GM21515 (cell line): Measurements from ENCODE around the gene U2AF2.

Experiments
- ATAC-seq: cut with Tn5 transposase; IDR thresholded peaks from one replicate; pipeline ENCODE4 v1.9.1; 2021; ENCODE audit not compliant: unreplicated experiment

Gene U2AF2

DNA sequence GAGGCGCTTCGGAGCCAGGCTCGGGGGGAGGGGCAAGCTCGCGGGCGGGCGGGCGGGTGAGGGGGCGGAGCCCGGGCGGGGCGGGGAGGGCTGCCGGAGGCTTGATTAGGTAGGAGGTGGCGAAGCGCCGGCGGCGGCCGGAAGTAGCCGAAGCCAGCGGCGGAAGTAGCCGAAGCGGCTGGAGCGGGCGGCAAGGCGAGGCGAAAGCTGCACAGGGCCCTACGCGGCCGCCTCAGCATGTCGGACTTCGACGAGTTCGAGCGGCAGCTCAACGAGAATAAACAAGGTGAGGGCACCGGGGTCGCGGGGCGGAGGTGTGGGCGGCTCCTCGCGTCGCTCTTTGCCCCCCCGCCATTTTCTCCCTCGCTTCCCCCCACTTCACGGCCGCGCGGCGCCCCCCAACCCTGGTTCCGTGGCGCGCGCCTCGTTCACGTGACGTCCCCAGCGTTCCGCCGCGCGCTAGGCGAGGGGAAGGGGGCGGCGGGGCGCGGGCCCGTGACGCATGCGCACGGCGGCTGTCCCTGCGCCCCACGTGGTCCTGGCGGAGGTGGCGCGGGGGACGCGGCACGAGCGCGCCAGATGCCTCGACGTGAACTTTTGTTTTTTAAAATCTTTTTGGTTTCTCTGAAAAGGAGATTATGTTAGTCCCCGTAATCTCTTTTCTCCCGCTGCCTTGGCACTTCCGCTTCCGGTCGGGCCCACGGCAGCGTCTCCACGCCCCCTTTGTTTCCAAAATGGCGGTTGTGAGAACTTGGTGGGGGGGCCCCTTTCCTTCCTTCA lies at the start of gene U2AF2:
U2AF2 (plus strand) TSS at position 168 of the 780 bp plus-strand sequence; CDS start at position 238, 70 bp downstream.
- ATAC-seq: peak; percentile 30

DNA sequence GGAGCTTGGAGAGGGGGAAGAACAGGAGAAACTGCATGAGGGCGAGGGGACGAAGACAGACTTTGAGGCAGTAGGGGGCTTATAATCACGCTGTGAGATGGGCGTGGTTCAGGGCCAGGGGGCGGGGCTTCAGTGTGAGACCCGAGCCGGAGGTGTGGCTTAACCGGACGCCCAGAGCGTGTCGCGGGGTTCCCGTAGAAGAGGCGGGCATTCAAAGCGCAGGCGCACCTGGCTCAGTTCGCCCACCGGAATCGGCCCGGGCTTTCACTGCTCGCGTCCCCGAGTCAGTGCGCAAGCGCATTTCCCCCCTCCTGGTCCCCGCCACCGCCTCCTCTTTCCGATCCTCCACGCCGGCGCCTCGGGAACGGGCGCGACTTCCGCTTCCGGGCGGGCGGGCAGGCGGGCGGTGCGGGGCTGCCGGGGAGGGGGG lies 49.6 kb upstream of the U2AF2 start:
- ATAC-seq: peak; percentile 58

DNA sequence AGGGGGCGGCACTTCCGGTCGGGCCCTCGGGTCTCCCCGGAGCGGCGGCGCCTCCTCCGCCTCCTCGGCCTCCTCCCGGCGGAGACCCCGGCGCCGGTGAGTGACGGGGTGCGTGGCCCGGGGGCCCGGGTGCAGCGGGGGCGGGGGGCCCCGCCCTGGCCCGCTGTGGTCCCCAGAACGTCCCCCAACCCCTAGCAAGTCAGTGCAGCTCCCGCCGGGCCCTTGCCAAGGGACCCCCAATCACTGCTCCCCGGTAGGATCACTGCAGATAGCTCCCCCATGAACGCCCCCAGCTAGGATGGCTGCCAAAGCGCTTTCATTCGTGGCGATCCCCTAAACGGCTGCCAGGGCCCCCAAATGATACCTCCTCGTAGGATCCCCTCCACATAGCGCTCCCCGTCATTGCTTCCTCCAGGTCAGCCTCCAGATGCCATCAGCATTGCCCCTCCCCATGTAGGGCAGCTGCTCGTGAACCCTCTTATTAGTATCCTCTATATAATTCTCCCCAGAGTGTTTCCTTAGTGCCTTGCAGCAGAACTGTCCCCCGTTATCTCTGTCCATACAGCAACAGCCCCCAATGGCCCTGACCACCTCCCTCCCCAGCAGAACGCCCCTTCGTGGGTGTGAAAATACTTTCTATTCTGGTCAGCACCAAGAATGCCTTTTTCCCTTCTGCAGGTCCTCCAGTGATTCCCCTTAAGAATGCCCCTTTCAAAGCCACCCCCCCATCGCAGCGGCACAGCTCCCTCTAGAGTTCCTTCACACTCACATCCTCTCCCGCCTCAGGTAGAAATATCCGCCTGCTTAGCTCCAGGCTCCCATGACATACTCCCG lies 49.0 kb upstream of the U2AF2 start, which contains the start of gene ZNF865:
ZNF865 (plus strand) TSS at position 11 of the 834 bp plus-strand sequence. CDS start 7,972 bp downstream, outside the sequence.
- peak; percentile 33 for ATAC-seq

DNA sequence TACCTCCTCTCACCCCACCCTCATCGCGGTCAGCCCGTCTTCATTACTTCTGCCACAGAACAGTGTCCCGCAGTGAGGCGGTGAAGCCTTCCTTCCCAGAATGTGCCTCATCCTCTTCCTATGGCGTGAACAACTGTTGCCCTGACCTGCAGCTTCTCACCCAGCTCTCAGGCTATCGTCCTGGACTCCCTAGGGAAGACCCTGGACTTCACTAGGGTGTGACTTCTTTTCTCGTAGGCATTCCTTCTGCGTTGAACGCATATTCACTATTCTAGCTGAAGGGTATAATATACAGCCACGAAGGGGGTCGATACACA lies 48.4 kb upstream of the U2AF2 start:
- ATAC-seq: no peak

DNA sequence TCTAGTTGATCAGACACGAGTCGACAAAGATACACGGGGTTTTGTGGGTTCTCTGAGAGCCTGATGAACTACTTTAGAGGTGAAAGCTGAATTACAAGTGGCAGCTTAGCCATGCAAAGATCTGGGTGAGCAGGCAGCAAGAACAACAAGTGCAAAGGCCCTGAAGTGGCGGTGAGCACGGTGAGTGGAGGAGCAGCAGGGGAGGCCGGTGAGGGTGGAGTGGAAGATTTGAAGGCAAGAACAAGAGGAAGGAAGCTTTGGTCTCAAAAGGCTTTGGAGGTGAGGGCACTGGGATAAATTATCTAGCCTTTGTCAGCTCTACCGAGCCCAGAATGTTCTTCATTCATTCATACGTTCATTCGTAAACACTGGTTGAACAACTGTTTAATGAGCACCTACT lies 48.0 kb upstream of the U2AF2 start:
- no peak for ATAC-seq

DNA sequence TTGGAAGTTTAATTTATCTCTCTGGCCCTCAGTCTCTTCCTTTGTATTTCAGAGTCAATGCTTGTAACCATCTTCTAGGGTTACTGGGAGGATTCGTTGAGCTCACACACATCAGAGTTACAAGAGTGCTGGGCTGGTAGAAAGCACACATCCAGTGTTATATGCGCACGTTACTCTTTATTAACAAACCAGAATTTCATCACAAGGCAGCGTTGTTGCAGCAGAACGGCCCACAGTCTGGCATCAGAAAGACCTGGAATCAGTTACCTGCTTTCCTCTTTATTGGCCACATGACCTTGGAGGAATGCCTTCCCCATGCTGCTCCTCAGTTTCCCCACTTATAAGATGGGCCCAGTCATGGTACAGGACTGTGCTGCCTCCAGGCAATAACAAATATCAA lies 45.5 kb upstream of the U2AF2 start:
- ATAC-seq: no peak

DNA sequence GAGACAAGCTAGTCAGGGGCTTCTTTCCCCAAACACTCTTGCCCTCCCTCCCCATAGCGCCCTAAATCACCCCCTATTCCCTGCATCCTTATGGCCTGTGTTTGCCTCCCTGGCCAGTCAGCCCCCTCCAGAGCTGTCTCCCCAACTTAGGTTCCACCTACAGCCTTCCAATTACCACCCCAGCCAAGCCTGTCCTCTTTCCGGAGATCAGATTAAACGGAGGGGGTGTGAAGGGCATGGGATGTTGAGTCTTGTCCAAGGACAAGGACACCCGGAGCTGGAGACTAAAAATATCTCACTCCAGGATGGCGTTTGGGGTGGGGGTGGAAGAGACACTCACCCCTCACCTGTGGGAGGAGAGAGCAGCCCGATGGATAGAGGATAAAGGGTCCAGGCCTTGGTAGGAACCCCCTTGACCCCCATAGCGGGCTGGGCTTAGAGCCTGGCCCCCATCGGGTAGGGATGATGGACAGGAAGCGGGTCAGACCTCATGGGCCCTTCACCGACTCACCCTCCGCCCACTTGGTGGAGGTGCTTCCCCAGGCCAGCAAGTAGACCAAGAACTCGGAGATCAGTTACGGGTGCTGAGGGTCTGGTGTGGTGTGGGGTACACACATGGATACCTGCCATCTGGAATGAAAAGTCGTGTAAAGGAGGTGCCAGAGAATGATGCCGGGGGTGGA lies 43.4 kb upstream of the U2AF2 start:
- ATAC-seq: no peak

DNA sequence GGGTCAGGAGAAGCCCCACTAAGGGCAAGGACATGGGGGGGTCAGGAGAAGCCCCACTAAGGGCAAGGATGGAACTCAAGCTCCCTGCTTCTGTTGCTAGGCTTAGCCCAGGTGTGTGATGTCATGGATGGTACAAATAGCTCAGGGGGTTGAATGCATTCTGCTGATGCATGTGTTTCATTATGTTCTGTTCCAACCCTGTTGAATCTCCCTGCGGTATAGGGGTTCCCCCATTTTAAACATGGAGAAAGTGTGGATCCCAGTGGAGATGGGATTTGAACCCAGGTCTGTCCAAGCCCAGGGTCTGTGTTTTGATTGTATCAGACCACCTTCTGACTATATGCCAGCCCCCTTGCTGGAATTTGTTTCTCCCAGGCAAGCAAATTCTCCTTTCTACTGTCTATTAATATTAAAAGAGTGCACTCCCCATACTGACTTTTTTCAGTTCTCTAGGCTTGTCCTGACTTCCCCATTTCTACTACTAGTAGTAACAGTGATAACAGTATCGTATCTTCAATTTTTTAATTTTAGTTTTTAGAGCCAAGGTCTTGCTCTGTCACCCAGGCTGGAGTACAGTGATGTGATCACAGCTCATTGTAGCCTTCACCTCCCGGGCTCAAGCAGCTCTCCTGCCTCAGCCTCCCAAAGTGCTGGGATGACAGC lies 42.7 kb upstream of the U2AF2 start:
- no peak for ATAC-seq

DNA sequence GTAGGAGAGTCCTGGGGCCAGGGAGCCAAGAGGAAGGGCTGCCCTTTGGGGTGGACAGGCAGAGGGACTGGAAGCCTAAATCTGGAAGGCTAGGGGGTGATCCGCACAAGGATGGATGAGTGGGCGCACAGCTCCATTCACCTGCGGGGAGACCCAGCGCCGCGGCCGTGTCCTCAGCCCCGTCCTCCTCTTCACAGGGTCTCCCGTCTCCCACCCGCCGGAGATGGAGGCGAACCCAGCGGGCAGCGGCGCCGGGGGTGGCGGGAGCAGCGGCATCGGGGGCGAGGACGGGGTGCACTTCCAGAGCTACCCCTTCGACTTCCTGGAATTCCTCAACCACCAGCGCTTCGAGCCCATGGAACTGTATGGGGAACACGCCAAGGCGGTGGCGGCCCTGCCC lies 41.4 kb upstream of the U2AF2 start:
- ATAC-seq: no peak

DNA sequence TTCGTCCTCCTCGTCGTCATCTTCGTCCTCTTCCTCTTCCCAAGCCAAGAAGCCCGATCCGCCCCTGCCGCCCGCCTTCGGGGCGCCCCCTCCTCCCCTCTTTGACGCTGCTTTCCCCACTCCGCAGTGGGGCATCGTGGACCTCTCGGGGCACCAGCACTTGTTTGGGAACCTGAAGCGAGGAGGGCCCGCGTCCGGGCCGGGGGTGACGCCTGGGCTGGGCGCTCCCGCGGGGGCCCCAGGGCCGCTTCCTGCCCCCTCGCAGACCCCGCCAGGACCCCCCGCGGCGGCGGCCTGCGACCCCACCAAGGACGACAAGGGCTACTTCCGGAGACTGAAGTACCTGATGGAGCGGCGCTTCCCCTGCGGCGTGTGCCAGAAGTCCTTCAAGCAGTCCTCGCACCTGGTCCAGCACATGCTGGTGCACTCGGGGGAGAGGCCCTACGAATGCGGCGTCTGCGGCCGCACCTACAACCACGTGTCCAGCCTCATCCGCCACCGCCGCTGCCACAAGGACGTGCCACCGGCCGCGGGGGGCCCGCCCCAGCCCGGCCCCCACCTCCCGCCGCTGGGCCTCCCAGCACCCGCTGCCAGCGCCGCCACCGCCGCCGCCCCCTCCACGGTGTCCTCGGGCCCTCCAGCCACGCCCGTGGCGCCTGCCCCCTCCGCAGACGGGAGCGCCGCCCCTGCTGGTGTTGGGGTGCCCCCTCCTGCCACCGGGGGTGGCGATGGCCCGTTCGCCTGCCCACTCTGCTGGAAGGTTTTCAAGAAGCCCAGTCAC lies 40.7 kb upstream of the U2AF2 start:
- no peak for ATAC-seq

DNA sequence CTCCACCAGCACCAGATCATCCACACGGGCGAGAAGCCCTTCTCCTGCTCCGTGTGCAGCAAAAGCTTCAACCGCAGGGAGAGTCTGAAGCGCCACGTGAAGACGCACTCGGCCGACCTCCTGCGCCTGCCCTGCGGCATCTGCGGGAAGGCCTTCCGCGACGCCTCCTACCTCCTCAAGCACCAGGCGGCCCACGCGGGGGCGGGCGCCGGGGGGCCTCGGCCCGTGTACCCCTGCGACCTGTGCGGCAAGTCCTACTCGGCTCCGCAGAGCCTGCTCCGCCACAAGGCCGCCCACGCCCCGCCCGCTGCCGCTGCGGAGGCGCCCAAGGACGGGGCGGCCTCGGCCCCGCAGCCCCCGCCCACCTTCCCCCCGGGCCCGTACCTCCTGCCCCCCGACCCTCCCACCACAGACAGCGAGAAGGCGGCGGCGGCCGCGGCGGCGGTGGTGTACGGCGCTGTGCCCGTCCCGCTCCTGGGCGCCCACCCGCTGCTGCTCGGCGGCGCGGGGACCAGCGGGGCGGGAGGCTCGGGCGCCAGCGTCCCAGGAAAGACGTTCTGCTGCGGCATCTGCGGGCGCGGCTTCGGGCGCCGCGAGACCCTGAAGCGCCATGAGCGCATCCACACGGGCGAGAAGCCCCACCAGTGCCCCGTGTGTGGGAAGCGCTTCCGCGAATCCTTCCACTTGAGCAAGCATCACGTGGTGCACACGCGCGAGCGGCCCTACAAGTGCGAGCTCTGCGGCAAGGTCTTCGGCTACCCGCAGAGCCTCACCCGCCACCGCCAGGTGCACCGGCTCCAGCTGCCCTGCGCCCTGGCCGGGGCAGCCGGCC lies 39.9 kb upstream of the U2AF2 start:
- ATAC-seq: no peak

DNA sequence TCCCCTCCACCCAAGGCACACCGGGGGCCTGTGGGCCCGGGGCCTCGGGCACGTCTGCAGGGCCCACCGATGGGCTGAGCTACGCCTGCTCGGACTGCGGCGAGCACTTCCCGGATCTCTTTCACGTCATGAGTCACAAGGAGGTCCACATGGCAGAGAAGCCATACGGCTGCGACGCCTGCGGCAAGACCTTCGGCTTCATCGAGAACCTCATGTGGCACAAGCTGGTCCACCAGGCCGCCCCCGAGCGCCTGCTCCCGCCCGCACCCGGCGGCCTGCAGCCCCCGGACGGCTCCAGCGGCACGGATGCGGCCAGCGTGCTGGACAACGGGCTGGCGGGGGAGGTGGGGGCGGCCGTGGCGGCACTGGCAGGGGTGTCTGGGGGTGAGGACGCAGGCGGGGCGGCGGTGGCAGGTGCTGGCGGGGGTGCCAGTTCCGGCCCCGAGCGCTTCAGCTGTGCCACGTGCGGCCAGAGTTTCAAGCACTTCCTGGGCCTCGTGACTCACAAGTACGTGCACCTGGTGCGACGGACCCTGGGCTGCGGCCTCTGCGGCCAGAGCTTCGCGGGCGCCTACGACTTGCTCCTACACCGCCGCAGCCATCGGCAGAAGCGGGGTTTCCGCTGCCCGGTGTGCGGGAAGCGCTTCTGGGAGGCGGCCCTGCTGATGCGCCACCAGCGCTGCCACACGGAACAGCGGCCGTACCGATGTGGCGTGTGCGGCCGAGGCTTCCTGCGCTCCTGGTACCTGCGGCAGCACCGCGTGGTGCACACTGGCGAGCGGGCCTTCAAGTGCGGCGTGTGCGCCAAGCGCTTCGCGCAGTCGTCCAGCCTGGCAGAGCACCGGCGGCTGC lies 39.1 kb upstream of the U2AF2 start:
- no peak for ATAC-seq

DNA sequence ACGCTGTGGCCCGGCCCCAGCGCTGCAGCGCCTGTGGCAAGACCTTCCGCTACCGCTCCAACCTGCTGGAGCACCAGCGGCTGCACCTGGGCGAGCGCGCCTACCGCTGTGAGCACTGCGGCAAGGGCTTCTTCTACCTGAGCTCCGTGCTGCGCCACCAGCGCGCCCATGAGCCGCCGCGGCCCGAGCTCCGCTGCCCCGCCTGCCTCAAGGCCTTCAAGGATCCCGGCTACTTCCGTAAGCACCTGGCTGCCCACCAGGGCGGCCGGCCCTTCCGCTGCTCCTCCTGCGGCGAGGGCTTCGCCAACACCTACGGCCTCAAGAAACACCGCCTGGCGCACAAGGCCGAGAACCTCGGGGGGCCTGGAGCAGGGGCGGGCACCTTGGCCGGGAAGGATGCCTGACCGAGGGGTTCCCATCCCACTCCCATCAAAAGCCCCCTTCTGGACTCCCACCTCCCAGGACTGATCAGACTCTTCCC lies 38.4 kb upstream of the U2AF2 start:
- no peak for ATAC-seq

DNA sequence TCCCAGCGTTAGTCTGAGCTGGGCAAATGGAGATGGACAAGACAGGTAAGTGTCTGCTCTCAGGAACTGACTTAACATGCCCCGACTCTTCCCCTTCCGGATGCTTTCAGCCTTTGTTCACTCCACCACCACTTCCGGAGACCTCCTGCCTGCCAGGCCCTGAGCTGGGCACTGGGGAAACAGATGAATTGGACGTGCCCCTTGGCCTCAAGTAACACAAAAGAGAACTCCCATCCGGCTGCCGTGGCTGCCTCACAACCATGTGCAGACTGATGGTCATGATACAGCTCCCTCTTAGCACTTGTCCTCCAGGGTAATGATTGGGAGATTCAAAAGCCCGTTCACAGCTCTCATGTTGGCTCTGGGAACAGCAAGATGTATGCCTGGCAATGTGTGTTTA lies 37.4 kb upstream of the U2AF2 start:
- ATAC-seq: no peak

DNA sequence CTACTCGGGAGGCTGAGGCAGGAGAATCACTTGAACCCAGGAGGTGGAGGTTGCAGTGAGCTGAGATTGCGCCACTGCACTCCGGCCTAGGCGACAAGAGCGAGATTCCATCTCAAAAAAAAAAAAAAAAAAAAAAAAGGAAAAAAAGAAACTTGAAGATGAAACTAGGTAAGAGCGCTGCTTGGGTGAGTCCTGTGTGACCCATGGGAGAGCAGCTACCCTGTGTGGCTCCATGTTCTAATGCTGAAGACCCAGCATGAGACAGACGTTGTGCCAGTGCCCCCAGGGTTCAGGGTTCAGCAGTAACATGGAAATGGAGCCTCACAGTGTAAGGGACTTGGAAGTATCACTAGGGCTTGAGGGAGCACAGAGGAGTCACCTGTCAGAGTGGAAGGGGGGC lies 36.4 kb upstream of the U2AF2 start:
- ATAC-seq: no peak

DNA sequence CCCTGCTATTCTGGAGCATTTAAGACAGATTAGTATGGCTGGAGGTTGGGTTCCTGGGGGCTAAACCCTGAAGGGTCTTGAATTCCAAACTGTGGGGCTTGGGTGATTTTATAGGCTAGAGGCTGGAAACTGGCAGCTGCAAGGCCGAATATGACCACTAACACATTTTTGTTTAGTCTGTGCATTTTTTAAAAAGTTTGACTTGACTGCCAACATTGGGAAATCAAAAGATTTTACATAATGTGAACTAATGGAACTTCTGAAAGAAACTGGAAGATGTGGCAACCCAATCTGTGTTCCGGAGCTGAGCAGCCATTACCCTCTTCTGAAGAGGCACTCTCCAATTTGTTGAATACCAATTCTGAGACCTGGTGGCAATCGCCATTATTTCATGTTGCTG lies 35.5 kb upstream of the U2AF2 start:
- no peak for ATAC-seq

DNA sequence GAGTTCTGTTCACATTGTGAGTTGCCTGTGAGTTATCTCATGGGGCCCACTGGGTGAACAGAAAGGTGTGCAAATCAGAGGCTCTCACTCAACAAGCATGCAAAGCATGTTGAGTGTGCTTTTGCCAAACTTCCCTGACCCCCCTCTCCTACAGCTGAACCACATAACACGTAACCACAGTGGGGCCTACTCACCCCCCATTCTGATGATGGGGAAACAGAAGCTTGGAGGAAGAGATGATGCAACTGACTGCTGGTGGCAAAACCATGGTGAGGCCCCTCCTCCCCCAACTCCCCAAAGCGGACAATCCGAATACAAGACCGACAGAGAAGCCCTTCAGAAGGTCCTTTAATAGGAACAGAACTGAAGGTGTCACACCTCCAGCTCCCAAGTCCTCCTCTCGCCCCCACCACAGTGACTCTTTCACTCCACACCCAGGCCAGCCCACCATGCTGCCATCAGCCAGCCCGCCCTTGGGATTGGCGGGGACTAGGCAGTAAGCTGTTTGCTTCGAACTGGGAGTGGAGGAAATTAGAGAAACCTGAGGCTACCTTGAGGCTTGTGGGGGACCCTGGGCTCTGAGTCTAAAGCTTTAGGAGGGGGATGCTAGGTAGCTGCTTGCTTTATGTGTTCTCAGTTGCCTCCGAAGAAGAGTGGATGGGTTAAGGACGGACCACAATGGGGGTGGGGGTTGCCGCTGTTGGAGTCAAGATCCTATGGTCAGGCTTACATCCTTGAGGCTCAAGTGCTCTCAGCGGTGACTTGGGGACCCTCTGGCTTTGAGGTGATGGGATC lies 34.2 kb upstream of the U2AF2 start:
- no peak for ATAC-seq
